Effector memory CD4-positive, alpha-beta T cell (primary cell): ENCODE results near the gene KCNK16.

Experiments
- DNase-seq, 3 donors: peaks; one replicate each; pipeline ENCODE4 v3.0.0-alpha.2; 2020
- H3K27ac ChIP-seq: 2 replicates; pipeline ENCODE4 v1.7.0; 2013; ENCODE audit warnings: mild to moderate bottlenecking, low read length, moderate library complexity; ENCODE audit not compliant: insufficient read depth, poor library complexity, severe bottlenecking
- H3K27me3 ChIP-seq: replicated peaks from 2 replicates; pipeline ENCODE4 v1.7.0; 2013; ENCODE audit warnings: mild to moderate bottlenecking, low read length; ENCODE audit not compliant: insufficient read depth, control insufficient read depth, poor library complexity, severe bottlenecking
- H3K36me3 ChIP-seq: 2 replicates; pipeline ENCODE4 v1.7.0; 2013; ENCODE audit warnings: mild to moderate bottlenecking, low read length, moderate library complexity; ENCODE audit not compliant: control insufficient read depth, insufficient read depth
- H3K4me1 ChIP-seq: 2 replicates; pipeline ENCODE4 v1.7.0; 2013; ENCODE audit warnings: low read length, mild to moderate bottlenecking; ENCODE audit not compliant: control insufficient read depth, insufficient read depth, poor library complexity, severe bottlenecking
- H3K4me3 ChIP-seq: 2 replicates; pipeline ENCODE4 v1.7.0; 2013; ENCODE audit warnings: low read length, low read depth, mild to moderate bottlenecking; ENCODE audit not compliant: insufficient read depth, poor library complexity, severe bottlenecking
- H3K9me3 ChIP-seq: 2 replicates; pipeline ENCODE4 v1.7.0; 2013; ENCODE audit warnings: mild to moderate bottlenecking, low read length, moderate library complexity; ENCODE audit not compliant: control insufficient read depth

Gene KCNK16

GRCh38 chr6:39360378-39360777 is 37.9 kb upstream of the KCNK16 start:
- Histone ChIP-seq H3K4me1 (peaks cover 3% of the 10 kb centered on the region), H3K36me3 (no peaks in the 10 kb centered on the region), H3K9me3 (no peaks in the 10 kb centered on the region), H3K27ac (no peak overlapping the region), H3K4me3 (no peak overlapping the region), H3K27me3 (peaks cover 9% of the 10 kb centered on the region)
- DNase-seq: no peak

DNA sequence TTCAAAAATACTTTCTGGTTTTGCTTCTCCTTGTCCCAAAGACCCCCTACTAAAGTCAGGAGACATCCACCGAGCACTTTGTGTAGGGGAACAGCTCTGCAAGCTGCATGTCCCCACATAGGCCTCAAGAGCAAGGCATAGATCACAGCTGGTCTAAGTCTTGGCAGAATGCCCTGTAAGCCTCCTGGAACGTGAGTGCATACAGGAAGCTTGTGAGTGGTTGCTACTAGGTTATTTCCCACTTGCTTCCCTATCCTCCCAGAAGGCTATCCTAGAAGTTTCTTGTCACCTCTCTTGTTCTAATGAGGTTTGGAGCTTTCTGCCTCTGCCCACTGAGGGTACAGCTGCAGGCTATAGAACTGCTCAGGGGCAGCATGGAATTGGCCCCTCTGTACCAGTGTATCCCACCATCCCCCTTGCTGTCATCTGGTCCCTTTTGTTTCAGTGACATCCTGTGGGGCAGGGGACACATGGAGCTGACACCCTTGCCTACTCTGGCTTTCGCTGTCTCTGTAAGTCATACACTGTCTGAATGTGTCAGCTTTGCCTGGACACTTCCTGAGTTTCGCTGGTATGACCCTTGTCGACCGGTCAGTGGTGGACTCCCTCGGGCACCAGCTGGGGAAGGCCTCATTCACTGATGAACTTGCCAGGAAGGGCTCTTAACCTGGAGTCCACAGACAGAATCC is 35.6 kb upstream of the KCNK16 start:
- peaks cover 3% of the 10 kb centered on the region for H3K4me1 ChIP-seq
- no peak overlapping the region for H3K4me3 ChIP-seq
- peaks cover 9% of the 10 kb centered on the region for H3K27me3 ChIP-seq
- H3K27ac ChIP-seq: no peak overlapping the region
- H3K36me3 ChIP-seq: no peaks in the 10 kb centered on the region
- DNase-seq: no peak
- no peaks in the 10 kb centered on the region for H3K9me3 ChIP-seq

DNA sequence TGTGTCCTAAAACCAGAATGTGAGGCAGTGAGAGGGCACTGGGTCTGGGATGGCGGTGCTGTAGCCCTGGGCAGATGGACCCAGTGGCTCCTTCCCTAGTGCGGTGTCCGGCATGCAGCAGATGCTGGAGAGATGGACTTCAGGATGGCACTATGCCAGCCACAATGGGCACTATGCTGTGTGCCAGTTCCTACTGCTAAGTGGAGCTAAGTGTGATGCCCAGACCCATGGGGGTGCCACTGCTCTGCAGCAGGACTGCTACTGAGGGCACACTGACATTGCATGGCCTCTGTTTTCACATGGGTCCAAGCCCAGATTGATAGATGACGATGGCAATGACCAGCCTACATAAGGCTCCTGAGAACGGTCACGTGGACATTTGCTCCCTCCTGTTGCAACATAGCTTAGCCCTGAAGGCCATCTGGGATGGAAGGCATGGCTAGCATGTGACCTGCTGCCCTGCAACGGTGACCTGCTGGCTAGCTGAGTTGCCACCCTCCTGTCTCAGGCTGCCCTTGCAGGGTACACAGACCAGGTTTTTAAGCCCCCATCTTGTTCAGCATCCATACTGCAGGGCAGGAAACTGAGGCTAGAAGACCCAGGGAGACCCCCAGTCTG is 31.3 kb upstream of the KCNK16 start:
- no peaks in the 10 kb centered on the region for H3K4me1 ChIP-seq
- no peaks in the 10 kb centered on the region for H3K9me3 ChIP-seq
- H3K4me3 ChIP-seq: no peak overlapping the region
- no peak overlapping the region for H3K27ac ChIP-seq
- H3K36me3 ChIP-seq: no peaks in the 10 kb centered on the region
- no peak for DNase-seq
- H3K27me3 ChIP-seq: no peaks in the 10 kb centered on the region

GRCh38 chr6:39350723-39351505 is 28.4 kb upstream of the KCNK16 start:
- no peaks in the 10 kb centered on the region for H3K27me3 ChIP-seq
- no peaks in the 10 kb centered on the region for H3K4me1 ChIP-seq
- no peak overlapping the region for H3K4me3 ChIP-seq
- no peak for DNase-seq
- no peak overlapping the region for H3K27ac ChIP-seq
- no peaks in the 10 kb centered on the region for H3K36me3 ChIP-seq
- H3K9me3 ChIP-seq: no peaks in the 10 kb centered on the region

DNA sequence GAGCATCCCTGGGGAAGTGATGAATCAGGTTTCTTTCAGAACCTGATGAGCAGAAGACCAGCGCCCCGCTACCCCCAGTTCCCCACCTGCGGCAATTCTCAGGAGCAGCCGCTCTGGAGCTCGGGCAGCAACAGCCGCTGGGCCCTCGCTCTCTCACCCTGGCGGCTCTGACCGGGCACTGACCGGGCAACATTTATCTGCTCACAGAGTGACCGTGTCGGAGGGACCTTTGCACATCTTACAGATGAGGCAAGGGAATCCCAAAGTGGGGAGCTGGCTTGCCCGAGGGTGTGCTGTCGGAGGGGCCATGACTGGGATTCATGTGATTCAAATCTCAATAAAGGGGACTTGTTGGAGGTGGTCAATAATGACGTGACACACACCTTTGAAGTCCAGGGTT is 26.2 kb upstream of the KCNK16 start:
- Histone ChIP-seq H3K27ac (no peak overlapping the region), H3K4me1 (no peaks in the 10 kb centered on the region), H3K27me3 (no peaks in the 10 kb centered on the region), H3K9me3 (no peaks in the 10 kb centered on the region), H3K4me3 (no peak overlapping the region), H3K36me3 (no peaks in the 10 kb centered on the region)
- DNase-seq: no peak

DNA sequence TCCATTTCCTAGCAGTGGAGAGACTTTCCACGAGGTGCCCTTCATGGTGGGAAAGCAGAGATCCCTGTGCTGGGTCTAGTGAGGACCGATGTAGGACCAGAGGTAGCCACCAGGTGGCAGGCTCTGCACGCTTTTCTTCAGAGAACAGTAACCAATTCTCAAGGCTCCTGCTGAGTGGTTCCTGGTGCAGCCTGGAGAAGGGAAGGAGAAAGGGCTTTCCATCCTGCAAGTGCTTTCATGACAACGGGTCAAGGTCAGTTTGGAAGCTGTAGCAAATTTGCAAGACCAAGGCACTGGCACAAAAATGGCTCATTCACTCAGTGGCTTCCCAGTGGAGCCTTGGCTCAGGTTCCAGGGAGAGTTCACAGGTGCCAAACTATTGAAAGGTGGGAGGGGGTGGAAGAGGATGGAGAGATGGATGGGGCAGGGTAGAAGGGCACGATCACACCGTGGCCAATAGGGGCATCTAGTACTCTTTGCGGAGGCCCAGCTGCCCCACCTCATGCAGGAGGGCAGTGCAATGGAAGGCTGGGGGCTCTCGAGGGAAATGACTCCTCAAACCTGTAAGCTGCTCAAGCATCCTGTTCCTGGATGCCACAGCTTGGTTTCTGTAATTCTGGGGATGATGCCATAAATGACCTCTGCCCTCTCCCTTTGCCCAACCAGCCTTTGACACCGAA is 25.5 kb upstream of the KCNK16 start:
- Histone ChIP-seq H3K27ac (no peak overlapping the region), H3K27me3 (no peaks in the 10 kb centered on the region), H3K9me3 (no peaks in the 10 kb centered on the region), H3K36me3 (no peaks in the 10 kb centered on the region), H3K4me3 (no peak overlapping the region), H3K4me1 (no peaks in the 10 kb centered on the region)
- peak in 1 of 3 donors; percentile 16 for DNase-seq

DNA sequence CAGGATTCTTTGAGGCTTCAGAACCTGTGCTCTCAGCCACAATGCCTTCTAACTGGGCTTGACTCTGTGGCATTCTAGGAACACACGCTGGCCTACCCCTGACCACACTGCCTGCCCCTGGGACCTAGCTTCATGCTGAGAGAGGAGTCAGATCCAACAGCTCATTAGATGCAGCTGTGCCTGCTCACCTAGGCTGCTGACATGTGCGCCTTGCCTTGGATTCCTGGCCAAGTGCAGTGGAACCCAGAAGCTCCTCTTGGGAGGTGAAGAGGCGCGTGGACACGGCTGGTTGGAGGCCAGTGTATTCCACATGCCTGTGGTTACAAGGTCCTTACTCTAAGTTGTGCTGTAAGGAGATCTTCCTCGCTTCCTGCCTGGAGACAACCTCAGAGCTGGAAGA is 24.7 kb upstream of the KCNK16 start:
- Histone ChIP-seq H3K4me3 (no peak overlapping the region), H3K27me3 (no peaks in the 10 kb centered on the region), H3K36me3 (no peaks in the 10 kb centered on the region), H3K9me3 (no peaks in the 10 kb centered on the region), H3K4me1 (no peaks in the 10 kb centered on the region), H3K27ac (no peak overlapping the region)
- DNase-seq: no peak

GRCh38 chr6:39344821-39345280 is 22.3 kb upstream of the KCNK16 start:
- Histone ChIP-seq H3K9me3 (no peaks in the 10 kb centered on the region), H3K27ac (no peak overlapping the region), H3K27me3 (no peaks in the 10 kb centered on the region), H3K4me3 (no peak overlapping the region), H3K36me3 (no peaks in the 10 kb centered on the region), H3K4me1 (no peaks in the 10 kb centered on the region)
- no peak for DNase-seq

- H3K4me3 ChIP-seq: no peak overlapping the region
- no peaks in the 10 kb centered on the region for H3K4me1 ChIP-seq
- no peak for DNase-seq
- no peaks in the 10 kb centered on the region for H3K27me3 ChIP-seq
- H3K27ac ChIP-seq: no peak overlapping the region
- H3K36me3 ChIP-seq: no peaks in the 10 kb centered on the region
- H3K9me3 ChIP-seq: no peaks in the 10 kb centered on the region
These were observed 20.9 kb upstream of the KCNK16 start for GRCh38 chr6:39343396-39343870.
